ENCODE data around the gene SLC25A23. TPM values are rescaled to one million over a fixed set of nuclear protein-coding genes. Genes with fewer than 3 reads are reported as not detected.
"Not testable (repeated sequence)": the region's sequence is repeated elsewhere in the genome, so short reads cannot be mapped to it uniquely, and the experiment has no call there.

SLC25A23 gene
- 14.5 and 21.3 TPM in 2 replicates for total RNA-seq (2022)
- percentile 33 among the genes with signal in this experiment for Bru-seq, nascent RNA
- percentile 57 among the genes with signal in this experiment for BruChase-seq, experiment 1, labeled RNA remaining after a 6-hour chase
- percentile 42 among the genes with signal in this experiment for BruChase-seq, experiment 2, labeled RNA remaining after a 2-hour chase
- long read RNA-seq, transcript SLC25A23-202 (10 exons, 3,425 nt) = major isoform, 21 of 48 reads
- long read RNA-seq, partial matches to known transcripts = 9 of 48 reads
- long read RNA-seq, other reads (novel, unspliced or antisense) = 17 of 48 reads

DNA sequence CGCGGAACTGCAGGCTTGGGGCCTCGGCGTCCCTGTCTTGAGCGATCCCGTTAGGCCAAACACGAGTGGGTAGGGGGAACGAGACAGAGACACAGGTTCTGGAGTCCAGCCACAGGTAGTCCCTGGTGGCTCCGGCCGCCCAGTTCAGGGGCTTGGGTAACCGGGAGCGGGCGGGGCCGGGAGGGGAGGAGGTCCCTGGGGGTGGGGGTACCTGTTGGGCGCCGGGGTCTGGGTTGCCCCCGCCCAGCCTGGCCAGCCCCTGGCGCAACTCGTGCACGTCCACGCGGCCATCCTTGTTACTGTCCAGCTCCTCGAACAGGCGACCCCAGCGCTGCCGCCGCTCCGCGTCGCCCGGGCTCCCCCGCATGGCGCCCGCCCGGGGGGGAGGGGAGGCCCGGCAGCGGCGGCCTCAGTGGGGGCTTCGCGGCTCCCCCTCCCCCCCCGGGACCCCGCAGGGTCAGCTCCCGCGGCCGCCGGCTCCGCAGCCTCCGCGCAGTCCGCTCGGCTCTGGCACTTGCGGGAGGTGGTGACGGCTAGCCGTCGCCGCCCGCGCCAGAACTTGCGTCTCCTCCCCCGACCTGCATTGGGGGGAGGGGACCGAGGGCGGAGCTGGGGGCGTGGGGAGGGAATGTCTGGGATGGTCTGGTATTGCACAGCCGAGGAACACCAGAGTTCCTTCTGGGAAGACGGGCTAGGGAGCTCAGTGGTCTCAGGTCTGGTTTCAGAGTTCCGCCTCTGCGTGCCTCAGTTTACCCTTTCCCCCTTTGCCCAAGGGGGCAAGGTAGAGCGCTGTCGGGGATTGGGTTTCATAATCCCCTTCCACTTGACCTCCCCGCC lies at the start of gene SLC25A23:
Gene SLC25A23 (minus strand): TSS at position 531 of the 837 bp plus-strand sequence. CDS start 164 bp downstream, at position 367.
- ChIA-PET POLR2A (interaction anchor here (0.6 to 1.3 kb wide), 8 partner anchors 34 to 307 kb away, joined by 3 to 9 read pairs (median 4); partner anchors contain the start of genes ALKBH7 and SH2D3A), CTCF (no interaction called here)
- TF ChIP-seq CTCF (IDR thresholded peaks at IDR 0.05; ENCODE audit: unreplicated experiment) = no peak
- peak; percentile 76 for DNase-seq (ENCODE audit: unreplicated experiment)
- no peaks in the 10 kb centered on the region for H3K9me3 Mint-ChIP-seq (ENCODE audit: unreplicated experiment)
- peaks cover 10% of the 10 kb centered on the region for H3K4me1 Mint-ChIP-seq (ENCODE audit: insufficient read depth, unreplicated experiment)
- no TSS peak for BruUV-seq (replicated peaks)
- H3K27ac Mint-ChIP-seq (ENCODE audit: low read depth, unreplicated experiment) = peak within 1 kb of the TSS; percentile 73
- H3K36me3 Mint-ChIP-seq (ENCODE audit: insufficient read depth, unreplicated experiment) = peaks cover 19% of the 10 kb centered on the region
- intact Hi-C loops (cut with micrococcal nuclease) = no loop called here
- H3K27me3 Mint-ChIP-seq (ENCODE audit: insufficient read depth, unreplicated experiment) = no peaks in the 10 kb centered on the region
- H3K4me3 Mint-ChIP-seq (ENCODE audit: unreplicated experiment) = peak within 1 kb of the TSS; percentile 80

DNA sequence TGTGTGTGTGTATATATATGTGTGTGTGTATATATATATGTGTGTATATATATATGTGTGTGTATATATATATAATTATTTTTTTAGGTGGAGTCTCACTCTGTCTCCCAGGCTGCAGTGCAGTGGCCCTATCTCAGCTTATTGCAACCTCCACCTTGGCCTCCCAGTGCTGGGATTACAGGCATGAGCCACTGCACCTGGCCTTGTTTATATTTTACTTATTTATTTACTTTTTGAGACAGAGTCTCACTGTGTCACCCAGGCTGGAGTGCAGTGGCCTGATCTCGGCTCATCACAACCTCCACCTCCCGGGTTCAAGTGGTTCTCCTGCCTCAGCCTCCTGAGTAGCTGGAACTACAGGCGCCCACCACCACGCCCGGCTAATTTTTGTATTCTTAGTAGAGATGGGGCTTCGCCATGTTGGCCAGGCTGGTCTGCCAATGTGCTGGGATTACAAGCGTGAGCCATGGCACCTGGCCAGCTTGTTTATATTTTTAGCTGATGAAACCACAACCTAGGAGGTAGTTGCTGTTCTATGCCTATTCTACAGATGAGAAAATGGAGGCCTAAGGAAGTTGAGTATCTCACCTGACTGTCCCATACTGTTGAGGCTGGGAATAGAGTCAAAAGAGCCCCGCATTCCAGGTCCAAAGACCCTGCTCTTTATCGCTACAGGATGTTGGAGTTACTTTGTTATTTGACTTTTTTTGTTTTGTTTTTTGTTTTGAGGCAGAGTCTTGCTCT lies 48.6 kb upstream of the SLC25A23 start:
- H3K4me1 Mint-ChIP-seq (ENCODE audit: insufficient read depth, unreplicated experiment); H3K27ac Mint-ChIP-seq (ENCODE audit: low read depth, unreplicated experiment); DNase-seq (ENCODE audit: unreplicated experiment); intact Hi-C loops (cut with micrococcal nuclease); POLR2A ChIA-PET; H3K9me3 Mint-ChIP-seq (ENCODE audit: unreplicated experiment); H3K27me3 Mint-ChIP-seq (ENCODE audit: insufficient read depth, unreplicated experiment); H3K36me3 Mint-ChIP-seq (ENCODE audit: insufficient read depth, unreplicated experiment); BruUV-seq (replicated peaks); H3K4me3 Mint-ChIP-seq (ENCODE audit: unreplicated experiment): not testable (repeated sequence)
- CTCF ChIA-PET = interaction anchor here (0.6 to 1.5 kb wide), 3 partner anchors 8 to 355 kb away, joined by 3 to 7 read pairs (median 4); no protein-coding TSS in a partner anchor

DNA sequence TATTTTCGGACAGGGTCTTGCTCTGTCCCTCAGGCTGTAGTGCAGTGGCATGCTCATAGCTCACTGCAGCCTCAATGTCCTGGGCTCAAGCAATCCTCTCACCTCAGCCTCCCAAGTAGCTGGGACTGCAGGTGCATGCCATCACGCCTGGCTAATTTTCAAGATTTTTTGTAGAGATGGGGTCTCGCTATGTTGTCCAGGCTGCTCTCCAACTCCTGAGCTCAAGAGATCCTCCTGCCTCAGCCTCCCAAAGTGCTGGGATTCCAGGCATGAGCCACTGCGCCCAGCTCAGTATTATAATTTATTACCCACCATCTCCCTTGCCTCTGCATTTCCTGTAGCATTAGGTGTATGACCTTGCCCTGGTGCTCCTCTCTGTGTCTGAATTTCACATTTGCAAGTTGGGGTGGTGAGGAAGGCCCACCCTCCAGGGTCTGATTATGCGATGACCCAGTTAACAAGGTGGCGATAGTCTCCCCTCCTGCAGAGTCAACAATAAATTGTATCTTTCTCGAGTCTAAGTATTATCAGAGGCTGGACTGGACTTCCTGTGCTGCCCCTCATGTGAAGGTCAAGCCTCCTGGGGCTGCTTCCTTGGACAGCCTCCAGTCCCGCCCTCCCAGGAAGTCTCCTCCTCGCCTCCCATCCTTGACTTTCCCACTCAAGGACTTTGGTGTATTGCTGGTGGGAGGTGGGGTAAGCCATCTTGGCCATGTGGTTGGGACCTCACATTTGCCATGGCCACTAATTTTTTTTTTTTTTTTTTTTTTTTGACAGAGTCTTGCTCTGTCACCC lies 44.0 kb upstream of the SLC25A23 start:
- intact Hi-C loops (cut with micrococcal nuclease) = no loop called here
- DNase-seq (ENCODE audit: unreplicated experiment) = no peak
- Mint-ChIP-seq H3K27me3 (ENCODE audit: insufficient read depth, unreplicated experiment) (peaks cover 12% of the 10 kb centered on the region), H3K27ac (ENCODE audit: low read depth, unreplicated experiment) (no peak overlapping the region), H3K9me3 (ENCODE audit: unreplicated experiment) (no peaks in the 10 kb centered on the region), H3K4me1 (ENCODE audit: insufficient read depth, unreplicated experiment) (no peaks in the 10 kb centered on the region), H3K4me3 (ENCODE audit: unreplicated experiment) (no peak overlapping the region), H3K36me3 (ENCODE audit: insufficient read depth, unreplicated experiment) (no peaks in the 10 kb centered on the region)
- no peak for TF ChIP-seq CTCF (IDR thresholded peaks at IDR 0.05; ENCODE audit: unreplicated experiment)
- CTCF ChIA-PET = interaction anchor here (1.2 to 1.3 kb wide), 2 partner anchors 110 to 128 kb away, joined by 3 to 4 read pairs; no protein-coding TSS in a partner anchor
- POLR2A ChIA-PET = interaction anchor here (0.6 to 0.7 kb wide), 3 partner anchors 18 to 297 kb away, joined by 3 to 6 read pairs (median 4); no protein-coding TSS in a partner anchor
- BruUV-seq (replicated peaks) = no TSS peak

Measured in MCF 10A (cell line).